IPS DF 6.9 (cell line): ENCODE results near the gene KLHL10.

Experiments used
- DNase-seq: peaks from one replicate; pipeline ENCODE4 v3.0.0-alpha.2; 2013; ENCODE audit warnings: low read depth, low spot score
- H3K27ac ChIP-seq: one replicate; pipeline ENCODE4 v1.5.1; 2013; ENCODE audit warnings: low read length, control low read depth
- H3K27me3 ChIP-seq: 2 replicates; pipeline ENCODE4 v1.6.1; 2013; ENCODE audit warnings: mild to moderate bottlenecking, low read length; ENCODE audit not compliant: control insufficient read depth, insufficient read depth
- H3K36me3 ChIP-seq: 2 replicates; pipeline ENCODE4 v1.6.1; 2013; ENCODE audit warnings: low read length; ENCODE audit not compliant: control insufficient read depth, insufficient read depth
- H3K4me1 ChIP-seq: 2 replicates; pipeline ENCODE4 v1.6.1; 2013; ENCODE audit warnings: low read length; ENCODE audit not compliant: control insufficient read depth, insufficient read depth
- H3K4me3 ChIP-seq: 2 replicates; pipeline ENCODE4 v1.5.1; 2013; ENCODE audit warnings: mild to moderate bottlenecking, low read length
- H3K9me3 ChIP-seq: 2 replicates; pipeline ENCODE4 v1.6.1; 2013; ENCODE audit warnings: low read length, inconsistent platforms; ENCODE audit not compliant: control insufficient read depth, insufficient read depth
- WGBS: extraction: QIAGEN DNeasy Blood & Tissue Kit; methylation state at CpG from one replicate; pipeline ENCODE4 v1.1.7; 2013; ENCODE audit warnings: mixed read lengths, missing lambda C conversion rate; ENCODE audit not compliant: insufficient read length, insufficient coverage; 5-methylcytosine and 5-hydroxymethylcytosine counted together

KLHL10 gene

GRCh38 chr17:41801374-41802271 lies 36.0 kb upstream of the KLHL10 start:
- no peak overlapping the region for H3K27ac ChIP-seq
- H3K4me1 ChIP-seq: peaks cover 4% of the 10 kb centered on the region
- H3K4me3 ChIP-seq: no peak overlapping the region
- WGBS: no CpG with 5 or more reads among the region's 14 CpGs
- H3K27me3 ChIP-seq: no peaks in the 10 kb centered on the region
- H3K36me3 ChIP-seq: no peaks in the 10 kb centered on the region
- H3K9me3 ChIP-seq: no peaks in the 10 kb centered on the region
- DNase-seq: peak; percentile 81

DNA sequence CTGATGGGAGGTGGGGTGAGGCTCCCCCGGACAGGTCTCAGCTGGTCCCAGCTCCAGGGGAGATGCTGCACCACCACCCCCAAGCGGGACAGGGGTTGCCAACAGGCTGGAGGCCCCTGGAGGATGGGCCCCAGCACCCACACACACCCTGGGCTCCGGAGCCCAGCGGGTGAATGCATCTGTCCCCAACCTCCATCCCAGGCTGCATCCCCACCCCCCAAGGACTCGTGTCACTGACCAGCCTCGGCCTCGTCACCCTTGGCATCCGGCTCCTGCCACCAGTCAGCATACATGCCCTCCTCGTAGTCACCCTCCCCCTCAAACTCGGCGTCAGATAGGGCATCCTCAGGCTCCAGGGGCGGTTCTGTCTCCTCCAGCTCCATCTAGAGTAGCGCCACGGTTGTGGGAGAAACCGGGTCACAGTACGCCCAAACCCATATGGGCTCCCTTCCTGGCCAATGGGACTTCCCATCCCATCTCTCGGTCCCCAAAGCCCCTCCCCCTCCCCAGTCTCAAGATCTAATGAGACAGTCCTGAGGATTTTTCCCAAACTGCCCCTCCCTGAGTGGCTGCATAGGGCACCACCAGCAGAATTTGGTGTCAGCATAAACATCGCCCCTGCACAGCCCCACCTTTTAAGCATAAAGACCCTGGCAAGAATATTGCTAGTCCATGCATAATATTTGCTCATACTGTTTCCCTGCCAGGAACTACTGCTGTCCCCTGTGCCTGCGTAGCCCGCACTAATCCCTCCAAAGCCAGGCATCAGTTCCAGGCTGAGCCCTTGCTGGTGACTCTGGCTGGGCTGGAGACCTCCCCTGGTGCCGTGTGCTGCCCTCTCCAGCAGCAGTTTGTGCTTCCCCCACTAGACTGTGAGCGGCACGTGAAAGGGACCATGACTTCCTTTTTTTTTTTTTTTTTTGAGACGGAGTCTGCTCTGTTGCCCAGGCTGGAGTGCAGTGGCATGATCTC lies 34.3 kb upstream of the KLHL10 start:
- WGBS: no CpG with 5 or more reads among the region's 24 CpGs
- Histone ChIP-seq H3K27ac (no peak overlapping the region), H3K27me3 (no peaks in the 10 kb centered on the region), H3K4me1 (peaks cover 4% of the 10 kb centered on the region), H3K4me3 (no peak overlapping the region), H3K36me3 (no peaks in the 10 kb centered on the region), H3K9me3 (no peaks in the 10 kb centered on the region)
- no peak for DNase-seq

- H3K27ac ChIP-seq: no peak overlapping the region
- no peaks in the 10 kb centered on the region; the same call in 1 of the 2 replicates for H3K4me1 ChIP-seq
- WGBS: no CpG with 5 or more reads among the region's 8 CpGs
- H3K9me3 ChIP-seq: no peaks in the 10 kb centered on the region
- no peaks in the 10 kb centered on the region for H3K27me3 ChIP-seq
- DNase-seq: no peak
- H3K4me3 ChIP-seq: no peak overlapping the region
- H3K36me3 ChIP-seq: no peaks in the 10 kb centered on the region
These were observed 30.8 kb upstream of the KLHL10 start for GRCh38 chr17:41806685-41807445.

DNA sequence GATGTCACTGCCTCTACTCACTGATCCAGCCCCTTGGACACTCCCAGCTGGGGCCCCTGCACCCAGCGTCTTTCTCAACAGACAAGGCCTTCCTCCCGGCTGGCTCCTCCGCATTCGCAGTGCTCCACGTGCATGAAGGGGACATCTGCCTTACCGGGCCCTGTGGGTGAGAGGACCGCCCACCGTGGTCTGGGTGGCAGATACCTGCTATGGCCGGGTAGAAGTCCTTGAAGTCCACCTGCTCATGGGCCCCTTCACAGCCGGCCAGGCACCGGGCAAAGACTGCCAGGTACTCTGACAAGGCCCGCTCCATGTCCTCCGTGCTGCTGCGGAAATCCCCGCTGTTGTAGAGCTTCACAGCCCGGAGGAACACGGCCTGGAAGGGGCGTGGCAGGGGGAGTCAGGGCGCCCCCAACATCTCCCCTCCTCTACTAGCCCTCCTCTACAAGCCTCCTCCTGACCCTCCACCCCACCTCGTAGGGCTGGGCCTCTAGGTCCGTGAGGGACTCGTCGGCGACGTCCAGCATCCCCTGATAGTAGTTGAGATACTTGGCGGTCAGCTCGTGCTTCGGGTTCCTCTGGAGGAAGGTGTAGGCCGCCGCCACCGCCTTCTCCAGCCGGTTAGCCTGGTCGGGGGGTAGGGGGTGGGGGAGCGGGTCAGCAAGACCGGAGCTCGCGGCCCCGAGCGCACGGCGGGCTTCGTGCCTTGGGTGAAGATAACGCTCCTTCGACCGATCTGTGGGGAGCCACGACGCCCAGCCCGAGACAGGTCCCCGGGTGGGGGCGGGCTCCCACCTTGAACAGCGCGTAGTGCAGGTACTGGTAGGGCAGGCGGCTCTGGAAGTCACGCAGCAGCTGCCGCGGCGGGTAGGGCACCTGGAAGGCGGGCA lies 26.7 kb upstream of the KLHL10 start:
- peak overlapping the region; percentile 85 for H3K4me3 ChIP-seq
- no CpG with 5 or more reads among the region's 58 CpGs for WGBS
- DNase-seq: no peak
- no peaks in the 10 kb centered on the region for H3K9me3 ChIP-seq
- no peak overlapping the region for H3K27ac ChIP-seq
- H3K4me1 ChIP-seq: no peaks in the 10 kb centered on the region
- no peaks in the 10 kb centered on the region for H3K27me3 ChIP-seq
- no peaks in the 10 kb centered on the region for H3K36me3 ChIP-seq

- Histone ChIP-seq H3K9me3 (no peaks in the 10 kb centered on the region), H3K4me3 (peak within 1 kb of the TSS; percentile 85), H3K27me3 (no peaks in the 10 kb centered on the region), H3K27ac (no peak within 1 kb of the TSS), H3K4me1 (no peaks in the 10 kb centered on the region), H3K36me3 (no peaks in the 10 kb centered on the region)
- no peak for DNase-seq
- no CpG with 5 or more reads among the region's 96 CpGs for WGBS
These were observed 25.9 kb upstream of the KLHL10 start, which contains the start of gene P3H4 for GRCh38 chr17:41811549-41812380. P3H4 (minus strand) TSS chr17:41811949; CDS start chr17:41811915, 34 bp downstream.

DNA sequence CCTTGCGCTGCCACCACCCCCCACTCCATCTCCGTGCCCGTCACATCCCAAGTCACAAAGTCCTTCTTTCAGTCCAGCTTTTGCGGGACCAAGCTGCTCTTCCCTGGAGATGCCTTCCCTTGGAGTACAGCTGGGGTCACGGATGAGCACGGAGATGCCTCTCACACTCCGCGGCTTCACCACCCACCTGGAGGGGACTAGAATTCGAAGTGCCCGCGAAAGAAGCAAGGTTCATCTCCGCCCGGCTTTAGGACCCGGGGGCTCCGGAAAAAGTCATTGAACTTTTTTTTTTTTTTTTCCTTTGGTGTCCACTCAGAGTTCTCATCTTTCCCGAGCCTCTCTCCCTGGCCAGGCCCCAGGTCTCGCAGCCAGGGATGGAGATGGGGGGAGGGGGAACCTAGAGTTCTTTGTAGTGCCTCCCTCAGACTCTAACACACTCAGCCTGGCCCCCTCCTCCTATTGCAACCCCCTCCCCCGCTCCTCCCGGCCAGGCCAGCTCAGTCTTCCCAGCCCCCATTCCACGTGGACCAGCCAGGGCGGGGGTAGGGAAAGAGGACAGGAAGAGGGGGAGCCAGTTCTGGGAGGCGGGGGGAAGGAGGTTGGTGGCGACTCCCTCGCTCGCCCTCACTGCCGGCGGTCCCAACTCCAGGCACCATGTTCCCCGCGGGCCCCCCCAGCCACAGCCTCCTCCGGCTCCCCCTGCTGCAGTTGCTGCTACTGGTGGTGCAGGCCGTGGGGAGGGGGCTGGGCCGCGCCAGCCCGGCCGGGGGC lies 25.1 kb upstream of the KLHL10 start, which contains the start of gene FKBP10:
TSS of gene FKBP10 (plus strand) at position 624 of the 771 bp plus-strand sequence. CDS start at position 655, 31 bp downstream.
- Histone ChIP-seq H3K27ac (no peak within 1 kb of the TSS), H3K27me3 (no peaks in the 10 kb centered on the region), H3K36me3 (0 out of 2 replicates have a peak, but pooled peaks cover 3% of the 10 kb centered on the region), H3K9me3 (no peaks in the 10 kb centered on the region), H3K4me1 (no peaks in the 10 kb centered on the region), H3K4me3 (peak within 1 kb of the TSS; percentile 85; the same call in 1 of the 2 replicates)
- no CpG with 5 or more reads among the region's 35 CpGs for WGBS
- peak; percentile 70 for DNase-seq

GRCh38 chr17:41813152-41813680 lies 24.4 kb upstream of the KLHL10 start:
- H3K36me3 ChIP-seq: peaks cover 7% of the 10 kb centered on the region; the same call in 1 of the 2 replicates
- no peaks in the 10 kb centered on the region for H3K27me3 ChIP-seq
- no peaks in the 10 kb centered on the region for H3K9me3 ChIP-seq
- no peaks in the 10 kb centered on the region; the same call in 1 of the 2 replicates for H3K4me1 ChIP-seq
- no peak for DNase-seq
- WGBS: no CpG with 5 or more reads among the region's 12 CpGs
- peak overlapping the region; percentile 85; the same call in 1 of the 2 replicates for H3K4me3 ChIP-seq
- no peak overlapping the region for H3K27ac ChIP-seq

DNA sequence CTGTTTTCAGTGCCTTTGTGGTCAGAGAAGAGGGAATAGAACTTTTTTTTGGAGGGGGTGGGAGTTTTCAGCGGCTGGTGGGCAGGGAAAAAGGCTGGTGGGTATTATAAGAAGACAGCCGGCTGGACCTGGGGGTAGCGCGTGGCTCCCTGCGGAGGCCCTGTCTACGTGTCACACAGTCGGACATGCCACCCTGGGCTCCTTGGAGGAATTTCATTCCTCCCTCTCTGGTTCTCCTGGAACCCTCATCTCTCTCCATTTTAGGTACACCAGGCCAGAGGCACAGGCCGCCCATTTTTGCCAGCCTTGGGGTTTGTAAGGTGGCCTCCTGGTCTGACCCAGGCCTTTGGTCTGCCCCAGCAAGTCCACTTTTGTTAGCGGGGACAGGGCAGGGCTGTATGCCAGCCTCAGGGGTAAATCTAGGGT lies 23.9 kb upstream of the KLHL10 start:
- Histone ChIP-seq H3K27me3 (no peaks in the 10 kb centered on the region), H3K9me3 (no peaks in the 10 kb centered on the region), H3K4me1 (no peaks in the 10 kb centered on the region; the same call in 1 of the 2 replicates), H3K36me3 (peaks cover 7% of the 10 kb centered on the region; the same call in 1 of the 2 replicates), H3K4me3 (peak overlapping the region; percentile 85; the same call in 1 of the 2 replicates), H3K27ac (no peak overlapping the region)
- WGBS: no CpG with 5 or more reads among the region's 9 CpGs
- DNase-seq: no peak
